Vagina (tissue), 2 donors: ENCODE data around the gene GRIN2C. TPM values are rescaled to one million over a fixed set of nuclear protein-coding genes. Genes with fewer than 3 reads are reported as not detected.

ENCODE experiments used
- DNase-seq, 2 donors: peaks; one replicate each; pipeline ENCODE4 v3.0.0-alpha.2; 2017; ENCODE audit errors: extremely low spot score in 2 of 2
- H3K27ac ChIP-seq: fragments of 200-600 bp; sonication (generic); one replicate; pipeline ENCODE4 v1.5.1; 2019
- H3K27me3 ChIP-seq: fragments of 200-600 bp; sonication (generic); one replicate; pipeline ENCODE4 v1.5.1; 2019
- H3K36me3 ChIP-seq, 2 donors: fragments of 200-600 bp; sonication (generic); one replicate each; pipeline ENCODE4 v1.5.1; 2017 to 2019
- H3K4me1 ChIP-seq: fragments of 200-600 bp; sonication (generic); one replicate; pipeline ENCODE4 v1.5.1; 2019
- H3K4me3 ChIP-seq, 2 donors: fragments of 200-600 bp; sonication (generic); 1 replicate in 1 of 2; 2 replicates in 1 of 2; pipeline ENCODE4 v1.5.1; 2016 to 2019
- H3K9me3 ChIP-seq: fragments of 200-600 bp; sonication (generic); one replicate; pipeline ENCODE4 v1.5.1; 2019
- POLR2A ChIP-seq, 2 donors: fragments of 450-650 bp; IDR thresholded peaks; one replicate each; pipeline ENCODE4 v1.6.1; 2017; ENCODE audit warnings: antibody characterized with exemption in 2 of 2, mild to moderate bottlenecking in 2 of 2, moderate library complexity in 2 of 2
- POLR2AphosphoS5 ChIP-seq, 2 donors: sonication (generic); formaldehyde crosslinking; IDR thresholded peaks; one replicate each; pipeline ENCODE4 v1.9.0; 2017; ENCODE audit warnings: antibody characterized with exemption in 2 of 2, mild to moderate bottlenecking in 2 of 2, low read depth in 1 of 2; ENCODE audit not compliant: insufficient read depth in 1 of 2
- intact Hi-C: fragments of 100-400 bp; cut with DNase I; formaldehyde crosslinking; loops from one replicate; pipeline ENCODE4 v1.15.1; 2023
- total RNA-seq: library from RNA; depleted of rRNA; stranded (reverse); fragments of >200 nt; gene quantifications from one replicate; pipeline ENCODE4 v1.2.3, GENCODE V29; 2016
- TF ChIP-seq, protein P1 (sequence below), 3 experiments: fragments of 450-650 bp in 2 of 3; fragments of 200-600 bp in 1 of 3; sonication (generic) in 1 of 3; IDR thresholded peaks; one replicate each; pipeline ENCODE4 v1.5.1; 2017 to 2019; ENCODE audit warnings: antibody characterized with exemption in 3 of 3, mild to moderate bottlenecking in 2 of 3, moderate library complexity in 2 of 3

Gene GRIN2C
- total RNA-seq, 1 donor from 2014 or later: not detected

DNA sequence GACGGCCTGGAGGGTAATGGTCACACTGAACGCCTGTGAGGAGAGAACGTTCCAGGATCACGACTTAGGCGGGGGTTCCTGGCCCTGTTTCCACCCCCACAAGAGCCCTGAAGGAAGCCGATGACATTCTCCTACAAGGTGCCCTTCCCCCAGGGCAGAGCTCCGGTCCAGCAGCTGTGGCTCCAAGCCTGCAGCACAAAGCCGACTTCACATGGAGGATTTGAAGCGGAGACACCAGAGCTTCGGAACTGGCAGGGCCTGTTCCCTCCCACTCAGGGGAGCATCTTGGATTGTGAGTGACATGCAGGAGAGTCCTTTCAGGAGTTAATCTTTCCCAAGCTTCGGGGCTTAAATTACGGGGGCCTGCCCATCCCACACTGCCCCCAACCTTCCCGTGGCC lies 28.8 kb upstream of the GRIN2C start:
- peaks cover 8% of the 10 kb centered on the region for H3K4me1 ChIP-seq
- H3K27me3 ChIP-seq: peaks cover 13% of the 10 kb centered on the region
- no peaks in the 10 kb centered on the region for H3K9me3 ChIP-seq
- H3K4me3 ChIP-seq: no peak overlapping the region
- TF ChIP-seq POLR2AphosphoS5 (IDR thresholded peaks at IDR 0.05; ENCODE audit: insufficient read depth in 1 of 2, low read depth in 1 of 2): no peak
- TF ChIP-seq, protein P1, sequence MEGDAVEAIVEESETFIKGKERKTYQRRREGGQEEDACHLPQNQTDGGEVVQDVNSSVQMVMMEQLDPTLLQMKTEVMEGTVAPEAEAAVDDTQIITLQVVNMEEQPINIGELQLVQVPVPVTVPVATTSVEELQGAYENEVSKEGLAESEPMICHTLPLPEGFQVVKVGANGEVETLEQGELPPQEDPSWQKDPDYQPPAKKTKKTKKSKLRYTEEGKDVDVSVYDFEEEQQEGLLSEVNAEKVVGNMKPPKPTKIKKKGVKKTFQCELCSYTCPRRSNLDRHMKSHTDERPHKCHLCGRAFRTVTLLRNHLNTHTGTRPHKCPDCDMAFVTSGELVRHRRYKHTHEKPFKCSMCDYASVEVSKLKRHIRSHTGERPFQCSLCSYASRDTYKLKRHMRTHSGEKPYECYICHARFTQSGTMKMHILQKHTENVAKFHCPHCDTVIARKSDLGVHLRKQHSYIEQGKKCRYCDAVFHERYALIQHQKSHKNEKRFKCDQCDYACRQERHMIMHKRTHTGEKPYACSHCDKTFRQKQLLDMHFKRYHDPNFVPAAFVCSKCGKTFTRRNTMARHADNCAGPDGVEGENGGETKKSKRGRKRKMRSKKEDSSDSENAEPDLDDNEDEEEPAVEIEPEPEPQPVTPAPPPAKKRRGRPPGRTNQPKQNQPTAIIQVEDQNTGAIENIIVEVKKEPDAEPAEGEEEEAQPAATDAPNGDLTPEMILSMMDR (IDR thresholded peaks at IDR 0.05): no peak
- no peak for TF ChIP-seq POLR2A (IDR thresholded peaks at IDR 0.05)
- no peaks in the 10 kb centered on the region for H3K36me3 ChIP-seq
- intact Hi-C loops: no loop called here
- H3K27ac ChIP-seq: no peak overlapping the region
- DNase-seq: no peak

DNA sequence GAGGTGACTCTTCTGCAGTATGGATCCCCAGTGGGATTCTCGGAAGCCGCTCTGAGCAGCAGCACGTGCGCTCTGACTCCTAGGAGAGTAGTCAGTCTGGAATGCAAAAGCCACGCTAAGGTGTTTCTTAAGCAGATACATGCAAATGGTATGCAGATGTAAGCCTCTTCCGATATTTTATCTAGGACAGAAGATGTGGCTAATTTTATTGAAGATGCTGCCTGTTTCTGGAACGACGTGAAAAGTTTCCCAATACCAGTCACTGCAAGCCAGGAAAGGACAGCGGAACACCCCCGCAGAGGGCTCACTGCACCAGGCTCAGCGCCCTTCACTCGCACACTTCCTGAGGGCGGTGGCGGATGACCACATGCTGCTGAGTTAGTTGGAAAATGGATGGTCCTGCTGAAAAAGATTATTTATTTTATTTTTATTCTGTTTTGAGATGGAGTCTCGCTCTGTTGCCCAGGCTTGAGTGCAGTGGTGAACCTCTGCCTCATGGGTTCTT lies 23.6 kb upstream of the GRIN2C start:
- Histone ChIP-seq H3K9me3 (no peaks in the 10 kb centered on the region), H3K27me3 (no peaks in the 10 kb centered on the region), H3K27ac (no peak overlapping the region)

DNA sequence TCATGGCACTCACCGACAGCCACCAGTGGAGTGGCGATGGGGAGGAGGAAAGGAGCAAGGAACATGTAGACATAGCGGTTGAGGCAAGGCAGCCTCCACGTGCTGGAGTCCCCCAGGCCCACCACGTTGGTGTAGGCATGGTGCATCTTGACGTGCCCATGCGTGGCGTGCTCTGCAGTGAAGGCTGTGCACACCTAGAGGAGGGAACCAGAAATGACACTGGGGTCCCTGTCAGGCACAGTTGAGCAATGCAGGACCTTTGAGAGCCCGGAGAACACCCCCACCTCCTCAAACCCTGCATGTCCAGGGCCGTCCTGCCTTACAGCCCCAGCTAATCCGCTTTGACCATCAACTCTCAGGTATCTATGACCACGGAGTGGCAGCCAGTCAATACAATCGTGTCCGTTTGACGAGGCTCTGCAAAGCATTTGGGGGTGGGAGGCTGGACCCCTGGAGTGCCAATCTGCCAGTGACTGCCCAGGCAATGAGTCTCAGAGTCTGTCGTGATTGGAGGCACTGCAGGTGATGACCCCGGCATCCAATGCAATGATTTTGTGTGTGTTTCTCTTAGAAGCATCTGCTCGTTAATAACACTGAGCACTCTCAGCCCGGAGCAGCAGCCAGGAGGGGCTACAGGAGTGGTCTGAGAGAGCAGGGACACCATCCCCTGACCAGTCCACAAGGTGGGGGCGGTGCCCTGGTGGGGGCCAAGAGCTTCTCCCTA lies 23.0 kb upstream of the GRIN2C start:
- H3K9me3 ChIP-seq: no peaks in the 10 kb centered on the region
- H3K4me3 ChIP-seq: no peak overlapping the region
- no peak for DNase-seq
- H3K27ac ChIP-seq: no peak overlapping the region
- intact Hi-C loops: no loop called here
- TF ChIP-seq, protein P1 (IDR thresholded peaks at IDR 0.05): no peak
- TF ChIP-seq POLR2AphosphoS5 (IDR thresholded peaks at IDR 0.05; ENCODE audit: insufficient read depth in 1 of 2, low read depth in 1 of 2) (no peak), POLR2A (IDR thresholded peaks at IDR 0.05) (no peak)
- peaks cover 7% of the 10 kb centered on the region for H3K4me1 ChIP-seq
- H3K36me3 ChIP-seq: no peaks in the 10 kb centered on the region
- no peaks in the 10 kb centered on the region for H3K27me3 ChIP-seq

More for the DNA sequence above, 23.6 kb upstream of the GRIN2C start:
- Histone ChIP-seq H3K4me1 (peaks cover 1% of the 10 kb centered on the region), H3K4me3 (no peak overlapping the region), H3K36me3 (no peaks in the 10 kb centered on the region)
- intact Hi-C loops: no loop called here
- DNase-seq: no peak
- no peak for TF ChIP-seq POLR2AphosphoS5 (IDR thresholded peaks at IDR 0.05; ENCODE audit: insufficient read depth in 1 of 2, low read depth in 1 of 2)
- TF ChIP-seq, protein P1 (IDR thresholded peaks at IDR 0.05): no peak
- TF ChIP-seq POLR2A (IDR thresholded peaks at IDR 0.05): no peak

DNA sequence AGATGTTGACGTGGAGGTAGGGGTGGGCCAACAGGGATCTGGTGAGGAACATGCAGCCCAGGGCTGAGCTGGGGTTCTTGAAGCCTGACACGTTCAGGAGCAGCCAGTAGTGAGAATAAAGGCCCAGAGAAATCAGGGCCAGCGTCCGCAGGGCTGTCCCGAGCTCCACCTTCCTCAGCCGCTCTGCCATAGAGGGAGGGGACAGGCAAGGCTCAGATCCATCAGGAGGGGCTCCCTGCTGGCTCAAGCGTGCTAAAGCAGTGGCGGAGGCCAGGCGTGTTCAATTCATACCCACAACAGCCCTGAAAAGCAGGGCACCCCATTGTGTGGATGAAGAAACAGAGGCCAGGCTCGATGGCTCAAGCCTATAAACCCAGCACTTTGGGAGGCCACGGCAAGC lies 21.4 kb upstream of the GRIN2C start:
- Histone ChIP-seq H3K9me3 (no peaks in the 10 kb centered on the region), H3K36me3 (no peaks in the 10 kb centered on the region), H3K4me3 (no peak overlapping the region), H3K27ac (no peak overlapping the region), H3K27me3 (no peaks in the 10 kb centered on the region), H3K4me1 (peaks cover 10% of the 10 kb centered on the region)
- intact Hi-C loops: no loop called here
- TF ChIP-seq POLR2AphosphoS5 (IDR thresholded peaks at IDR 0.05; ENCODE audit: insufficient read depth in 1 of 2, low read depth in 1 of 2): no peak
- TF ChIP-seq POLR2A (IDR thresholded peaks at IDR 0.05): no peak
- TF ChIP-seq, protein P1 (IDR thresholded peaks at IDR 0.05): no peak
- no peak for DNase-seq

DNA sequence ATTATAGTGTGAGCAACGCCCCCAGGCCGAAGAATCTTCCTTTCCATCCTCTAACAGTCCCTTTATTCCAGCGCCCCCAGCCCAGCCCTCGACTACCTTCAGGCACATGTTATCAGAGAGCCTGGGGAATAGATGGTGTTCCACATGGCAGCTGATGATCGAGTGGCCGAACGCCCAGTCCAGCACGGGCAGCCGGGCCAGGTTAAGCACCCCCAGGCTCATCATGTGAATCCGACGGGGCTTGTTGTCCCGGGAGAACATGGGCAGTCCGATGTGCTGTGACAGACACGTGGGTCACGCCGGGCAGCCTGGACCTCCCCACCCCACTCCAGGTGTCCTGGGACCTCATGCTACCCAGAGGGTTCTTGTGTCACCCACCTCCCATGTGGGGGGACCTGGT lies 19.6 kb upstream of the GRIN2C start:
- intact Hi-C loops: no loop called here
- H3K9me3 ChIP-seq: no peaks in the 10 kb centered on the region

More for the DNA sequence above, 19.6 kb upstream of the GRIN2C start:
- DNase-seq: no peak
- Histone ChIP-seq H3K27me3 (no peaks in the 10 kb centered on the region), H3K4me1 (peaks cover 10% of the 10 kb centered on the region), H3K36me3 (no peaks in the 10 kb centered on the region), H3K4me3 (no peak overlapping the region), H3K27ac (no peak overlapping the region)
- TF ChIP-seq, protein P1 (IDR thresholded peaks at IDR 0.05): no peak
- no peak for TF ChIP-seq POLR2AphosphoS5 (IDR thresholded peaks at IDR 0.05; ENCODE audit: insufficient read depth in 1 of 2, low read depth in 1 of 2)
- TF ChIP-seq POLR2A (IDR thresholded peaks at IDR 0.05): no peak
